Neuronal stem cell (in vitro differentiated cells): ENCODE results near the gene OFD1.
A peak's percentile ranks its signal among the peaks of the same experiment; 100 is the strongest.

Experiments used
- DNase-seq: peaks from one replicate; pipeline ENCODE4 v3.0.0-alpha.2; 2013; ENCODE audit warnings: low spot score
- H2AFZ ChIP-seq: one replicate; pipeline ENCODE4 v1.6.1; 2013; ENCODE audit warnings: mild to moderate bottlenecking, low read length, inconsistent platforms
- H2AK5ac ChIP-seq: 2 replicates; pipeline ENCODE4 v1.6.1; 2013; ENCODE audit warnings: low read depth, mild to moderate bottlenecking, inconsistent platforms, low read length, moderate library complexity, mixed read lengths
- H2BK120ac ChIP-seq: 2 replicates; pipeline ENCODE4 v1.6.1; 2013; ENCODE audit warnings: low read depth, mild to moderate bottlenecking, inconsistent platforms, low read length, moderate library complexity, mixed read lengths
- H2BK12ac ChIP-seq: one replicate; pipeline ENCODE4 v1.6.1; 2013; ENCODE audit warnings: low read length, inconsistent platforms
- H2BK15ac ChIP-seq: 2 replicates; pipeline ENCODE4 v1.6.1; 2013; ENCODE audit warnings: mild to moderate bottlenecking, low read length, inconsistent platforms, mixed read lengths
- H2BK5ac ChIP-seq: one replicate; pipeline ENCODE4 v1.6.1; 2013; ENCODE audit warnings: inconsistent platforms, mild to moderate bottlenecking, low read length, moderate library complexity
- H3K14ac ChIP-seq: one replicate; pipeline ENCODE4 v1.6.1; 2013; ENCODE audit warnings: low read length, inconsistent platforms
- H3K18ac ChIP-seq: 2 replicates; pipeline ENCODE4 v1.6.1; 2013; ENCODE audit warnings: low read length, inconsistent platforms
- H3K23ac ChIP-seq: 2 replicates; pipeline ENCODE4 v1.6.1; 2013; ENCODE audit warnings: low read depth, mild to moderate bottlenecking, mixed read lengths, low read length, inconsistent platforms; ENCODE audit not compliant: poor library complexity
- H3K27ac ChIP-seq: replicated peaks from 3 replicates; pipeline ENCODE4 v1.5.1; 2013; ENCODE audit warnings: low read length, inconsistent platforms
- H3K27me3 ChIP-seq, 3 experiments: 2 replicates each; pipeline ENCODE4 v1.6.1; 2013; ENCODE audit warnings: low read length in 3 of 3, mild to moderate bottlenecking in 2 of 3, inconsistent platforms in 1 of 3, low read depth in 1 of 3, mixed read lengths in 1 of 3, moderate library complexity in 1 of 3; ENCODE audit not compliant: control insufficient read depth in 3 of 3, insufficient read depth in 3 of 3
- H3K36me3 ChIP-seq, 2 donors: replicated peaks in 1 of 2; 2 replicates each; pipeline ENCODE4 v1.6.1; 2013; ENCODE audit warnings: low read length in 2 of 2; ENCODE audit not compliant: control insufficient read depth in 2 of 2, insufficient read depth in 2 of 2
- H3K4ac ChIP-seq: 2 replicates; pipeline ENCODE4 v1.6.1; 2013; ENCODE audit warnings: inconsistent platforms, mild to moderate bottlenecking, low read length, moderate library complexity
- H3K4me1 ChIP-seq, 2 donors: 1 replicate in 1 of 2; 2 replicates in 1 of 2; pipeline ENCODE4 v1.6.1; 2013; ENCODE audit warnings: low read length in 2 of 2, low read depth in 1 of 2; ENCODE audit not compliant: control insufficient read depth in 2 of 2, insufficient read depth in 1 of 2
- H3K4me2 ChIP-seq: one replicate; pipeline ENCODE4 v1.6.1; 2013; ENCODE audit warnings: mild to moderate bottlenecking, low read length, inconsistent platforms; ENCODE audit not compliant: insufficient read depth, poor library complexity, severe bottlenecking
- H3K4me3 ChIP-seq, 2 donors: 2 replicates each; pipeline ENCODE4 v1.5.1; 2013; ENCODE audit warnings: low read length in 2 of 2, mild to moderate bottlenecking in 2 of 2, inconsistent platforms in 1 of 2, moderate library complexity in 1 of 2
- H3K79me1 ChIP-seq: one replicate; pipeline ENCODE4 v1.6.1; 2013; ENCODE audit warnings: low read depth, mild to moderate bottlenecking, inconsistent platforms, low read length, moderate library complexity
- H3K9ac ChIP-seq: one replicate; pipeline ENCODE4 v1.6.1; 2013; ENCODE audit warnings: mild to moderate bottlenecking, low read depth, low read length, inconsistent platforms; ENCODE audit not compliant: poor library complexity
- H3K9me3 ChIP-seq, 2 donors: replicated peaks in 1 of 2; 2 replicates each; pipeline versions ENCODE3 to v1.6.1; 2013; ENCODE audit warnings: low read length in 2 of 2, mild to moderate bottlenecking in 2 of 2, inconsistent platforms in 1 of 2, low read depth in 1 of 2, mixed read lengths in 1 of 2, moderate library complexity in 1 of 2; ENCODE audit not compliant: control insufficient read depth in 2 of 2, insufficient read depth in 1 of 2
- H4K8ac ChIP-seq: one replicate; pipeline ENCODE4 v1.6.1; 2013; ENCODE audit warnings: low read depth, mild to moderate bottlenecking, inconsistent platforms, low read length, moderate library complexity
- H4K91ac ChIP-seq: one replicate; pipeline ENCODE4 v1.6.1; 2013; ENCODE audit warnings: low read length, low read depth, mild to moderate bottlenecking, inconsistent platforms; ENCODE audit not compliant: poor library complexity
- WGBS, 2 donors: extraction: QIAGEN DNeasy Blood & Tissue Kit; methylation state at CpG; one replicate each; pipeline ENCODE4 v1.1.7; 2013; ENCODE audit warnings: missing lambda C conversion rate in 2 of 2, mixed read lengths in 1 of 2; ENCODE audit not compliant: insufficient read length in 2 of 2, insufficient replicate concordance in 1 of 2; ENCODE audit errors: extremely low coverage in 2 of 2; 5-methylcytosine and 5-hydroxymethylcytosine counted together

The OFD1 gene

DNA sequence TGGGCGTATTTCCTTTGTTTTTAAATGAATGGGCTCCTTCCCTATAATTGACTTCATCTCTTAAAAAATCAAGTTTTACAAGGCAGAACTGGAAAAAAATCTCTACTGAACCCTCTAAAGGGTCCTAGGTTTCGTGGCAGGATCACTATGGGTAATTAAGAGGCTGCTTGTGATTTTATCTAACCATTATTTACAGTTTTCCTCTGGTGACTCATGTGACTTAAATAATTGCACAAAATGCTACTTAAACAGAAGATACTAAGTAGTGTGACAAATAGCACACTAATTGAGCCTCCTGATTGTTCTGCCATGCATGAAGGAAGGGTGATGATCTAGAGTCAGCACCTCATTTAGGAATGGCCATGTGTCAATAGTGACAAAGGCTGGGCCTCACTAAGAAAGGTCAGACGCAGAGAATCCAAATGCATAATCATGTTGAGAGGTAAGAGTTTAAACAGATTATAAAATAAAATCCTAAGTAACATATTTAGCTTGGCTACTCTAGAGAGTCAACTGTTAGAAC lies 35.5 kb downstream of the OFD1 start:
- no peak overlapping the region for H2BK5ac ChIP-seq
- no peak overlapping the region for H3K4ac ChIP-seq
- H3K4me1 ChIP-seq, result no peaks in the 10 kb centered on the region
- no peak overlapping the region for H2BK12ac ChIP-seq
- H4K91ac ChIP-seq, result no peak overlapping the region
- no peak overlapping the region for H3K23ac ChIP-seq
- no peak overlapping the region for H2AFZ ChIP-seq
- no peak overlapping the region for H2BK15ac ChIP-seq
- H2BK120ac ChIP-seq, result no peak overlapping the region
- H3K4me3 ChIP-seq, result no peak overlapping the region
- no peak overlapping the region for H3K18ac ChIP-seq
- no peaks in the 10 kb centered on the region for H3K9me3 ChIP-seq
- no peak overlapping the region for H2AK5ac ChIP-seq
- peaks cover 0 to 5% (median 0%) of the 10 kb centered on the region in 3 experiments for H3K27me3 ChIP-seq
- no peak overlapping the region for H4K8ac ChIP-seq
- H3K79me1 ChIP-seq, result peaks cover 3% of the 10 kb centered on the region
- whole genome bisulfite sequencing, 2 donors, result no CpG with 5 or more reads among the region's 3 CpGs
- H3K9ac ChIP-seq, result no peak overlapping the region
- peaks cover 4 to 97% of the 10 kb centered on the region in 2 donors for H3K36me3 ChIP-seq
- no peak overlapping the region for H3K4me2 ChIP-seq
- peak overlapping the region; percentile 30 for H3K27ac ChIP-seq
- DNase-seq, result no peak
- H3K14ac ChIP-seq, result no peak overlapping the region

DNA sequence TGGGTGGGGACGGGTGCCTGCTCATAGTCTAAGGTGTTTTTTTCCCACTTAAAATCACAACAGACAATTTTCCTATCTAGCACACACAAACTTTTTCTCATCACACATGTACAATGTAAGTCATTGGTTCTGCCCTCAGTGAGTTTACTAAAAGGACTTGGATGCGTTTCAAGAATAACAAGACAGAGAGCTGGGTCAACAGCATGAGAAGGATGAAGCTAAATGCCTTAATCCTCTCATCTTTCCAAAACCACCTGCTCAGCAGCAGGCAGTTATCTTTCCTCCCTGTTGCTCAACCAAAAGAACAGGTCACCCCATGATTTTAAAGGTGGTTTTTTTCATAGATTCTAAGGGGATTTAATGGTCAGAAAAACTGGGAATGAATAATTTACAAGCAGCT lies 40.1 kb downstream of the OFD1 start:
- H3K9me3 ChIP-seq, result no peaks in the 10 kb centered on the region
- no peak overlapping the region for H3K4me3 ChIP-seq
- no peak overlapping the region for H2BK5ac ChIP-seq
- H2AK5ac ChIP-seq, result no peak overlapping the region
- no peak overlapping the region for H4K8ac ChIP-seq
- peaks cover 5 to 98% of the 10 kb centered on the region in 2 donors for H3K36me3 ChIP-seq
- no peak overlapping the region for H2AFZ ChIP-seq
- no peak overlapping the region for H3K27ac ChIP-seq
- H3K4me1 ChIP-seq, result no peaks in the 10 kb centered on the region
- H2BK15ac ChIP-seq, result no peak overlapping the region
- no peaks in the 10 kb centered on the region for H3K79me1 ChIP-seq
- no peak overlapping the region for H4K91ac ChIP-seq
- H3K27me3 ChIP-seq, result peaks cover 0 to 5% (median 0%) of the 10 kb centered on the region in 3 experiments
- no peak overlapping the region for H3K4me2 ChIP-seq
- H3K18ac ChIP-seq, result no peak overlapping the region
- no peak overlapping the region for H2BK120ac ChIP-seq
- H3K4ac ChIP-seq, result no peak overlapping the region
- DNase-seq, result no peak
- no peak overlapping the region for H3K9ac ChIP-seq
- H3K23ac ChIP-seq, result no peak overlapping the region
- no peak overlapping the region for H3K14ac ChIP-seq
- WGBS, 2 donors, result no CpG with 5 or more reads among the region's 2 CpGs
- H2BK12ac ChIP-seq, result no peak overlapping the region

DNA sequence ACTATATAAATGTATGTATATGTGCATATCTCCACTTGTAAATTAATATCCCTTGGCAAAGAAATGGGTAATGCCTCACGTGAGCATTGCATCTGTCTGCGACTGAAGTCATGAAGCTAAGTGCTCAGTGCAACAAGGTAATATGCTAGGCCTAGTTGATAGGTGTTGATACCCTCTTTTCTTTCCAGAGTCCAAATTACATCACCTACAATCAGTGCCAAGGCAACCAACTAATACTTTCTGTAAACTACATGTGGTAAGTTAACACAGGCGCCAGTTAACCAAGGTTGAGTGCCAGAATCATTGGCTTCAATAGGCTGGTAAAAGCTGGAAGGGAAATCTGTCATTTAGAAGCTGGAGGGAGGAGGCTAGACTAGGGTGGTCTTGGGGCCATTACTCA lies 41.3 kb downstream of the OFD1 start:
- Histone ChIP-seq H4K8ac (no peak overlapping the region), H2BK120ac (no peak overlapping the region), H3K79me1 (no peaks in the 10 kb centered on the region), H3K36me3 (peaks cover 5 to 98% of the 10 kb centered on the region in 2 donors), H3K4me3 (no peak overlapping the region), H2BK12ac (no peak overlapping the region), H3K14ac (no peak overlapping the region), H2AK5ac (no peak overlapping the region), H2BK15ac (no peak overlapping the region), H2AFZ (no peak overlapping the region), H3K9ac (no peak overlapping the region), H3K4me2 (no peak overlapping the region), H2BK5ac (no peak overlapping the region), H4K91ac (no peak overlapping the region), H3K27ac (no peak overlapping the region), H3K18ac (no peak overlapping the region), H3K27me3 (peaks cover 0 to 5% (median 0%) of the 10 kb centered on the region in 3 experiments), H3K4ac (no peak overlapping the region), H3K4me1 (peaks cover 0 to 2% of the 10 kb centered on the region in 2 donors), H3K23ac (no peak overlapping the region), H3K9me3 (no peaks in the 10 kb centered on the region)
- no CpG with 5 or more reads among the region's 3 CpGs for WGBS, 2 donors
- no peak for DNase-seq

DNA sequence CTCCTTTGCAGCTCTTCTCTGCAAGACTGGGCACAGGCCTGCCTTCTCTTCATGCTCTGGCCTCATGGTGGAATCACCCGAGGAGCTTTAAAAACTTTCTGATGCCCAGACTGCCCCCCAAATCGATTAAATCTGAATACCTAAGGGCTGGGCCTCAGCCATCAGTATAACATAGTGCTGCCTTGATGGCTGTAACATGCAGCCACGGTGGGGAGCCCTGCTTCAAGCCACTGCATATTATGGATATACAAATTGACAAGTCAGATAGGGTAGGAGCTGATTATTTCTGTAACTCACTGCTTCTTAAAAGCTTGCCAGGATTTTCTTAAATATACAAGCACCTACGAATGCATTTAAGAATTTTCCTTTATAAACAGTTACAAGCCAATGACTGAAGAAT lies 41.8 kb downstream of the OFD1 start:
- Histone ChIP-seq H3K18ac (no peak overlapping the region), H3K9ac (no peak overlapping the region), H2BK12ac (no peak overlapping the region), H2AFZ (no peak overlapping the region), H4K91ac (no peak overlapping the region), H3K14ac (no peak overlapping the region), H3K4me2 (no peak overlapping the region), H4K8ac (no peak overlapping the region), H3K4me1 (peaks cover 0 to 4% of the 10 kb centered on the region in 2 donors), H3K27me3 (peaks cover 0 to 5% (median 0%) of the 10 kb centered on the region in 3 experiments), H3K79me1 (no peaks in the 10 kb centered on the region), H3K27ac (no peak overlapping the region), H2BK120ac (no peak overlapping the region), H3K36me3 (peaks cover 5 to 98% of the 10 kb centered on the region in 2 donors), H3K4ac (no peak overlapping the region), H3K9me3 (no peaks in the 10 kb centered on the region), H3K23ac (no peak overlapping the region), H2BK5ac (no peak overlapping the region), H2BK15ac (no peak overlapping the region), H2AK5ac (no peak overlapping the region), H3K4me3 (no peak overlapping the region)
- DNase-seq, result no peak
- WGBS, 2 donors, result no CpG with 5 or more reads among the region's 4 CpGs
